ENCODE measurements around the gene MOBP. TPM values are rescaled to one million over a fixed set of nuclear protein-coding genes. Genes with fewer than 3 reads are reported as not detected.

MOBP gene
- total RNA-seq, 4 donors from 2014 or later, result not detected

- TF ChIP-seq CTCF (IDR thresholded peaks at IDR 0.05; ENCODE audit: low read depth), result no peak
Observed at GRCh38 chr3:39501059-39501458, 33.6 kb downstream of the MOBP start.

DNA sequence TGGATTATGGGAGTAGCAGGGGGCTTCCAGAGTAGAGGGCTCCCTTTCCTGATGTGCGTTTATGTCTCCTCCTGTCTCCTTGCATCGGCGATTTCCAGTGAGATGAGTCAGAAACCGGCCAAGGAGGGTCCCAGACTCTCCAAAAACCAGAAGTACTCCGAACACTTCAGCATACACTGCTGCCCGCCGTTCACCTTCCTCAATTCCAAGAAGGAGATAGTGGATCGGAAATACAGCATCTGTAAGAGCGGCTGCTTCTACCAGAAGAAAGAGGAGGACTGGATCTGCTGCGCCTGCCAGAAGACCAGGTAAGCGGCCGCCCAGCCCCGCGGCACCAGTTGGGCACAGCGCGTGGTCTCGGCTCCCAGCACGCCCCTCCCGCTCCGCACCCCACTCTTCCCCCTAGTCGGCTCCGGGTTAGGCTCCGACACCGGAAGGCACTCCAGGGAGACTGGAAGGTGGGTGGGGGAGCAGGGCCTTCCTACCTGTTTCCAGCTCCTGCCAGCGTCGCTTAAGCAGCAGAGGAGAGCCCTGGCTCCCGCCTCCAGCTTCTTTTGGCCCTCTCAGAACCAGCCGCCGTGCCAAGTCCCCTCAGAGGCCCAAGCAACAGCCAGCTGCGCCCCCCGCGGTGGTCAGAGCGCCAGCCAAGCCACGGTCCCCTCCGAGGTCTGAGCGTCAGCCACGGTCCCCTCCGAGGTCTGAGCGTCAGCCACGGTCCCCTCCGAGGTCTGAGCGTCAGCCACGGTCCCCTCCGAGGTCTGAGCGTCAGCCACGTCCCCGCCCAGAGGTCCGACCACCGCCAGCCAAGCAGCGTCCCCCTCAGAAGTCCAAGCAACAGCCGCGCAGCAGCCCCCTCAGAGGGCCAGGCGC lies 34.7 kb downstream of the MOBP start:
- TF ChIP-seq CTCF (IDR thresholded peaks at IDR 0.05; ENCODE audit: low read depth), result no peak

DNA sequence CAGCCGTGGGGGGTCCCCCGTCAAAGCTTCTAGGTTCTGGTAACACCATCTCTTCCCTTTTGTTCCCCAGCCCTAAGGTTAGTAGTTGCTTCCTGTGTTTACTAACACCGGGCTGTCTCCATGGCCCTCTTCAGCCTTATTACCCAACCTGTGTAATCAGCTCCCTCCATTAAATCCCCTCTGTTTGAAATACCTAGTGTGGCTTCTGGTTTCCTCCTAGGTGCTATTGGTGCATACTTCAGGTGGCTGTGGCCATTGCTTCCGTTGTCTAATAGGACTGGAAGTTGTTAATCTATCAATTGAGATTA lies 35.3 kb downstream of the MOBP start:
- no peak for TF ChIP-seq CTCF (IDR thresholded peaks at IDR 0.05; ENCODE audit: low read depth)

- TF ChIP-seq CTCF (IDR thresholded peaks at IDR 0.05; ENCODE audit: low read depth), result no peak
Observed at GRCh38 chr3:39505866-39506742, 38.6 kb downstream of the MOBP start.

DNA sequence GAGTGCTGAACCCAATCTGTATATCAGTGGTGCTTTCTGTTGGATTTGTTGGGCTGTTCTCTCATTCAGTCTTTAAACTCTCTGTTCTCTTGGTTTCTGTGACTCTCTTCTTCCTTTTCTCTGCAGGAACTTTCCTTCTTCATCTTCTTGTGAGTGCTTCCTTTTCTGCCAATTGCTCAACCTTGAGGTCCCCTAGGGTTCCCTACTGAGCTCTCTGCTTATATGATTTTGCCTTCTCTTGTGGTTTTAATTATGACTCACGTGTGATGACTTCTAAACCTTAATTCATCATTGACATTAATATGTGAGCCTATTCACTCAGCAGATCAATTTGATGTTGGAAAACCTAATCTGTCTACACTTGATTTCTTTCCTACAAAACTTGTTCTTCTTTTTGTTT lies 39.4 kb downstream of the MOBP start:
- no peak for TF ChIP-seq CTCF (IDR thresholded peaks at IDR 0.05; ENCODE audit: low read depth)

- no peak for TF ChIP-seq CTCF (IDR thresholded peaks at IDR 0.05; ENCODE audit: low read depth)
Observed at GRCh38 chr3:39513791-39514369, 46.4 kb downstream of the MOBP start.
